Testis (tissue), 2 donors: ENCODE results near the gene CTNNB1.

Experiments
- CTCF ChIP-seq, 3 experiments: fragments of 450-650 bp in 2 of 3; fragments of 200-600 bp in 1 of 3; sonication (generic) in 1 of 3; IDR thresholded peaks; one replicate each; pipeline ENCODE4 v1.5.1; 2016 to 2019; ENCODE audit warnings: antibody characterized with exemption in 3 of 3, mild to moderate bottlenecking in 2 of 3, moderate library complexity in 1 of 3
- POLR2A ChIP-seq: fragments of 450-650 bp; IDR thresholded peaks from one replicate; pipeline ENCODE4 v1.6.1; 2017; ENCODE audit warnings: antibody characterized with exemption, mild to moderate bottlenecking, moderate library complexity

GRCh38 chr3:41251593-41251992, 52.3 kb downstream of the CTNNB1 start:
- TF ChIP-seq CTCF (IDR thresholded peaks at IDR 0.05), result no peak
- no peak for TF ChIP-seq POLR2A
